Liver (tissue), 9 donors: Measurements from ENCODE around the gene ATG14. TPM values are rescaled to one million over a fixed set of nuclear protein-coding genes. Genes with fewer than 3 reads are reported as not detected.

Experiments used
- DNase-seq: peaks from one replicate; pipeline ENCODE4 v3.0.0-alpha.2; 2017; ENCODE audit warnings: low spot score
- H3K27ac ChIP-seq, 2 donors: one replicate each; pipeline ENCODE4 v1.7.0; 2013; ENCODE audit warnings: inconsistent platforms in 2 of 2, low read length in 2 of 2, control low read depth in 1 of 2, low read depth in 1 of 2, mild to moderate bottlenecking in 1 of 2
- H3K27me3 ChIP-seq, 4 donors: one replicate each; pipeline versions ENCODE4 v1.6.1 to v1.7.0; 2013; ENCODE audit warnings: low read length in 3 of 4, inconsistent platforms in 1 of 4, mild to moderate bottlenecking in 1 of 4, moderate library complexity in 1 of 4; ENCODE audit not compliant: control insufficient read depth in 4 of 4, insufficient read depth in 4 of 4
- H3K36me3 ChIP-seq, 4 donors: one replicate each; pipeline versions ENCODE4 v1.6.1 to v1.7.0; 2013; ENCODE audit warnings: low read length in 3 of 4, mild to moderate bottlenecking in 3 of 4, low read depth in 1 of 4, moderate library complexity in 1 of 4; ENCODE audit not compliant: control insufficient read depth in 4 of 4, insufficient read depth in 3 of 4
- H3K4me1 ChIP-seq, 4 donors: one replicate each; pipeline versions ENCODE4 v1.6.1 to v1.7.0; 2013; ENCODE audit warnings: low read length in 3 of 4, mild to moderate bottlenecking in 3 of 4, moderate library complexity in 1 of 4; ENCODE audit not compliant: control insufficient read depth in 4 of 4, insufficient read depth in 4 of 4
- H3K4me3 ChIP-seq, 3 donors: one replicate each; pipeline versions ENCODE4 v1.6.1 to v1.7.0; 2013; ENCODE audit warnings: low read length in 3 of 3, control low read depth in 1 of 3, low read depth in 1 of 3, mild to moderate bottlenecking in 1 of 3
- H3K9ac ChIP-seq, 2 donors: one replicate each; pipeline ENCODE4 v1.7.0; 2013; ENCODE audit warnings: low read length in 2 of 2, mild to moderate bottlenecking in 2 of 2, moderate library complexity in 2 of 2, control low read depth in 1 of 2, low read depth in 1 of 2
- H3K9me3 ChIP-seq, 4 donors: one replicate each; pipeline versions ENCODE4 v1.6.1 to v1.7.0; 2013; ENCODE audit warnings: low read length in 3 of 4; ENCODE audit not compliant: control insufficient read depth in 4 of 4
- FOXA1 ChIP-seq: IDR thresholded peaks from 2 replicates; pipeline ENCODE4 v1.6.1; 2016; ENCODE audit warnings: antibody characterized with exemption
- FOXA2 ChIP-seq: IDR thresholded peaks from 2 replicates; pipeline ENCODE4 v1.6.1; 2016; ENCODE audit warnings: antibody characterized with exemption
- GABPA ChIP-seq, 2 donors: IDR thresholded peaks in 1 of 2; conservative IDR thresholded peaks in 1 of 2; 2 replicates each; pipeline ENCODE4 v1.6.1; 2016; ENCODE audit warnings: antibody characterized with exemption in 2 of 2, mild to moderate bottlenecking in 1 of 2, moderate library complexity in 1 of 2
- HNF4G ChIP-seq: IDR thresholded peaks from 2 replicates; pipeline ENCODE4 v1.6.1; 2016; ENCODE audit warnings: antibody characterized with exemption
- JUND ChIP-seq, 2 donors: IDR thresholded peaks; 2 replicates each; pipeline ENCODE4 v1.6.1; 2016; ENCODE audit warnings: antibody characterized with exemption in 2 of 2
- RAD21 ChIP-seq, 2 donors: IDR thresholded peaks; 2 replicates each; pipeline ENCODE4 v1.6.1; 2016; ENCODE audit warnings: antibody characterized with exemption in 2 of 2, mild to moderate bottlenecking in 2 of 2
- REST ChIP-seq: IDR thresholded peaks from 2 replicates; pipeline ENCODE4 v1.6.1; 2016; ENCODE audit warnings: antibody characterized with exemption, mild to moderate bottlenecking
- RXRA ChIP-seq, 2 donors: IDR thresholded peaks; 2 replicates each; pipeline ENCODE4 v1.6.1; 2017 to 2018; ENCODE audit warnings: antibody characterized with exemption in 2 of 2, mild to moderate bottlenecking in 1 of 2
- SP1 ChIP-seq: IDR thresholded peaks from 2 replicates; pipeline ENCODE4 v1.6.1; 2018; ENCODE audit warnings: antibody characterized with exemption, mild to moderate bottlenecking
- TAF1 ChIP-seq: conservative IDR thresholded peaks from 2 replicates; pipeline ENCODE4 v1.6.1; 2016; ENCODE audit warnings: antibody characterized with exemption, mild to moderate bottlenecking
- YY1 ChIP-seq: IDR thresholded peaks from 2 replicates; pipeline ENCODE4 v1.6.1; 2016; ENCODE audit warnings: antibody characterized with exemption, mild to moderate bottlenecking
- WGBS: extraction: QIAGEN DNeasy Blood & Tissue Kit; methylation state at CpG from one replicate; pipeline ENCODE4 v1.1.7; 2013; 5-methylcytosine and 5-hydroxymethylcytosine counted together
- polyA plus RNA-seq, 2 donors: library from polyadenylated mRNA; stranded (reverse) in 1 of 2; unstranded in 1 of 2; fragments of 200-250 nt in 1 of 2; fragments of >200 nt in 1 of 2; fragmentation: Nextera tagmentation in 1 of 2; extraction: Ambion mirVana in 1 of 2; gene quantifications; one replicate each; pipeline versions ENCODE4 v1.2.1 to v1.2.3, GENCODE V29; 2013 to 2015
- total RNA-seq, 2 donors: library from RNA; depleted of rRNA; stranded (reverse); fragments of >200 nt; gene quantifications; one replicate each; pipeline ENCODE4 v1.2.3, GENCODE V29; 2014
- TF ChIP-seq, protein P1 (sequence below): IDR thresholded peaks from 2 replicates; pipeline ENCODE4 v1.6.1; 2016; ENCODE audit warnings: antibody characterized with exemption
- TF ChIP-seq, protein P2 (sequence below): IDR thresholded peaks from 2 replicates; pipeline ENCODE4 v1.6.1; 2016; ENCODE audit warnings: antibody characterized with exemption
- TF ChIP-seq, protein P3 (sequence below): IDR thresholded peaks from 2 replicates; pipeline ENCODE4 v1.6.1; 2016; ENCODE audit warnings: antibody characterized with exemption
- TF ChIP-seq, protein P4 (sequence below): fragments of 150-350 bp; IDR thresholded peaks from 2 replicates; pipeline ENCODE4 v1.5.1; 2017; ENCODE audit warnings: improper control_type of control experiment, low read depth, low read length; ENCODE audit not compliant: missing input control
- donor health status: healthy.
- donor health status: healthy.
- donor health status: healthy.
- donor health status: healthy.
- donor health status: healthy.

The ATG14 gene
- total and polyA plus RNA-seq, 4 donors = 1.9 to 16.0 (median 4.4) TPM

- no peak for DNase-seq
- no peaks in the 10 kb centered on the region for H3K4me1 ChIP-seq
These were observed 61.2 kb downstream of the ATG14 start for GRCh38 chr14:55350461-55350860.

GRCh38 chr14:55349565-55349964 is 62.1 kb downstream of the ATG14 start:
- Histone ChIP-seq H3K27ac (no peak overlapping the region), H3K27me3 (no peaks in the 10 kb centered on the region), H3K4me1 (no peaks in the 10 kb centered on the region), H3K9ac (no peak overlapping the region), H3K4me3 (no peak overlapping the region), H3K36me3 (peaks cover 11 to 21% (median 17%) of the 10 kb centered on the region in 4 donors), H3K9me3 (no peaks in the 10 kb centered on the region)
- TF ChIP-seq YY1 = no peak
- TF ChIP-seq REST = no peak
- TF ChIP-seq, protein P1, sequence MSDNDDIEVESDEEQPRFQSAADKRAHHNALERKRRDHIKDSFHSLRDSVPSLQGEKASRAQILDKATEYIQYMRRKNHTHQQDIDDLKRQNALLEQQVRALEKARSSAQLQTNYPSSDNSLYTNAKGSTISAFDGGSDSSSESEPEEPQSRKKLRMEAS = no peak
- TF ChIP-seq FOXA2 = no peak
- no peak for TF ChIP-seq HNF4G
- TF ChIP-seq, protein P2, sequence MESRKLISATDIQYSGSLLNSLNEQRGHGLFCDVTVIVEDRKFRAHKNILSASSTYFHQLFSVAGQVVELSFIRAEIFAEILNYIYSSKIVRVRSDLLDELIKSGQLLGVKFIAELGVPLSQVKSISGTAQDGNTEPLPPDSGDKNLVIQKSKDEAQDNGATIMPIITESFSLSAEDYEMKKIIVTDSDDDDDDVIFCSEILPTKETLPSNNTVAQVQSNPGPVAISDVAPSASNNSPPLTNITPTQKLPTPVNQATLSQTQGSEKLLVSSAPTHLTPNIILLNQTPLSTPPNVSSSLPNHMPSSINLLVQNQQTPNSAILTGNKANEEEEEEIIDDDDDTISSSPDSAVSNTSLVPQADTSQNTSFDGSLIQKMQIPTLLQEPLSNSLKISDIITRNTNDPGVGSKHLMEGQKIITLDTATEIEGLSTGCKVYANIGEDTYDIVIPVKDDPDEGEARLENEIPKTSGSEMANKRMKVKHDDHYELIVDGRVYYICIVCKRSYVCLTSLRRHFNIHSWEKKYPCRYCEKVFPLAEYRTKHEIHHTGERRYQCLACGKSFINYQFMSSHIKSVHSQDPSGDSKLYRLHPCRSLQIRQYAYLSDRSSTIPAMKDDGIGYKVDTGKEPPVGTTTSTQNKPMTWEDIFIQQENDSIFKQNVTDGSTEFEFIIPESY = no peak
- TF ChIP-seq RXRA (IDR thresholded peaks at IDR 0.05) = no peak
- no peak for TF ChIP-seq TAF1
- TF ChIP-seq RAD21 (IDR thresholded peaks at IDR 0.05) = no peak
- no peak for DNase-seq
- 81% methylated on average over 12 of the region's 12 CpGs for WGBS

More at GRCh38 chr14:55350461-55350860, 61.2 kb downstream of the ATG14 start:
- 96% methylated on average over 4 of the region's 4 CpGs for WGBS
- no peaks in the 10 kb centered on the region for H3K27me3 ChIP-seq
- no peak overlapping the region for H3K4me3 ChIP-seq
- H3K9ac ChIP-seq = no peak overlapping the region
- no peaks in the 10 kb centered on the region for H3K9me3 ChIP-seq
- no peak overlapping the region for H3K27ac ChIP-seq
- TF ChIP-seq GABPA (IDR thresholded peaks at IDR 0.05 in 1 of 2, conservative IDR thresholded peaks at IDR 0.05 in 1 of 2) (no peak), FOXA2 (no peak), FOXA1 (no peak), SP1 (no peak), RXRA (IDR thresholded peaks at IDR 0.05) (no peak), HNF4G (no peak), JUND (IDR thresholded peaks at IDR 0.05) (no peak), REST (no peak), RAD21 (IDR thresholded peaks at IDR 0.05) (no peak)
- TF ChIP-seq, protein P1 = no peak
- TF ChIP-seq, protein P3, sequence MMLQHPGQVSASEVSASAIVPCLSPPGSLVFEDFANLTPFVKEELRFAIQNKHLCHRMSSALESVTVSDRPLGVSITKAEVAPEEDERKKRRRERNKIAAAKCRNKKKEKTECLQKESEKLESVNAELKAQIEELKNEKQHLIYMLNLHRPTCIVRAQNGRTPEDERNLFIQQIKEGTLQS = no peak
- TF ChIP-seq, protein P4, sequence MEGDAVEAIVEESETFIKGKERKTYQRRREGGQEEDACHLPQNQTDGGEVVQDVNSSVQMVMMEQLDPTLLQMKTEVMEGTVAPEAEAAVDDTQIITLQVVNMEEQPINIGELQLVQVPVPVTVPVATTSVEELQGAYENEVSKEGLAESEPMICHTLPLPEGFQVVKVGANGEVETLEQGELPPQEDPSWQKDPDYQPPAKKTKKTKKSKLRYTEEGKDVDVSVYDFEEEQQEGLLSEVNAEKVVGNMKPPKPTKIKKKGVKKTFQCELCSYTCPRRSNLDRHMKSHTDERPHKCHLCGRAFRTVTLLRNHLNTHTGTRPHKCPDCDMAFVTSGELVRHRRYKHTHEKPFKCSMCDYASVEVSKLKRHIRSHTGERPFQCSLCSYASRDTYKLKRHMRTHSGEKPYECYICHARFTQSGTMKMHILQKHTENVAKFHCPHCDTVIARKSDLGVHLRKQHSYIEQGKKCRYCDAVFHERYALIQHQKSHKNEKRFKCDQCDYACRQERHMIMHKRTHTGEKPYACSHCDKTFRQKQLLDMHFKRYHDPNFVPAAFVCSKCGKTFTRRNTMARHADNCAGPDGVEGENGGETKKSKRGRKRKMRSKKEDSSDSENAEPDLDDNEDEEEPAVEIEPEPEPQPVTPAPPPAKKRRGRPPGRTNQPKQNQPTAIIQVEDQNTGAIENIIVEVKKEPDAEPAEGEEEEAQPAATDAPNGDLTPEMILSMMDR = no peak
- H3K36me3 ChIP-seq = peaks cover 11 to 21% (median 17%) of the 10 kb centered on the region in 4 donors
